Fibroblast of pulmonary artery (primary cell): ENCODE data around the gene C10orf71.

Experiments
- DNase-seq: peaks from one replicate; pipeline ENCODE4 v3.0.0-alpha.2; 2010; ENCODE audit warnings: low read depth
- H3K4me3 ChIP-seq: replicated peaks from 2 replicates; pipeline ENCODE4 v1.5.1; 2011; ENCODE audit warnings: low read depth, mild to moderate bottlenecking, control low read depth, low read length, moderate library complexity
- CTCF ChIP-seq: IDR thresholded peaks from 2 replicates; pipeline ENCODE4 v1.5.1; 2011; ENCODE audit warnings: mild to moderate bottlenecking, control low read depth, low read length, inconsistent platforms; ENCODE audit errors: missing control alignments

C10orf71 gene

GRCh38 chr10:49370326-49371100, 71.5 kb downstream of the C10orf71 start:
- DNase-seq, result no peak
- TF ChIP-seq CTCF, result no peak
- H3K4me3 ChIP-seq, result no peak overlapping the region

- DNase-seq, result no peak
- no peak overlapping the region for H3K4me3 ChIP-seq
- TF ChIP-seq CTCF, result no peak
Observed at GRCh38 chr10:49371967-49372366, 73.0 kb downstream of the C10orf71 start.

GRCh38 chr10:49373361-49373760, 74.4 kb downstream of the C10orf71 start:
- TF ChIP-seq CTCF, result no peak
- no peak overlapping the region for H3K4me3 ChIP-seq

GRCh38 chr10:49374740-49375139, 75.8 kb downstream of the C10orf71 start:
- no peak overlapping the region for H3K4me3 ChIP-seq
- no peak for DNase-seq
- TF ChIP-seq CTCF, result no peak

More at GRCh38 chr10:49373361-49373760, 74.4 kb downstream of the C10orf71 start:
- DNase-seq, result no peak

GRCh38 chr10:49375611-49376010, 76.6 kb downstream of the C10orf71 start:
- DNase-seq, result no peak
- TF ChIP-seq CTCF, result no peak

More at GRCh38 chr10:49375611-49376010, 76.6 kb downstream of the C10orf71 start:
- H3K4me3 ChIP-seq, result no peak overlapping the region
